Activated CD4-positive, alpha-beta T cell treated with anti-CD3 and anti-CD28 coated beads for 1 hour (primary cell): ENCODE data around the gene ADAMTS2.

ENCODE experiments used
- DNase-seq: peaks from one replicate; pipeline ENCODE4 v3.0.0-alpha.2; 2020

Gene ADAMTS2

DNA sequence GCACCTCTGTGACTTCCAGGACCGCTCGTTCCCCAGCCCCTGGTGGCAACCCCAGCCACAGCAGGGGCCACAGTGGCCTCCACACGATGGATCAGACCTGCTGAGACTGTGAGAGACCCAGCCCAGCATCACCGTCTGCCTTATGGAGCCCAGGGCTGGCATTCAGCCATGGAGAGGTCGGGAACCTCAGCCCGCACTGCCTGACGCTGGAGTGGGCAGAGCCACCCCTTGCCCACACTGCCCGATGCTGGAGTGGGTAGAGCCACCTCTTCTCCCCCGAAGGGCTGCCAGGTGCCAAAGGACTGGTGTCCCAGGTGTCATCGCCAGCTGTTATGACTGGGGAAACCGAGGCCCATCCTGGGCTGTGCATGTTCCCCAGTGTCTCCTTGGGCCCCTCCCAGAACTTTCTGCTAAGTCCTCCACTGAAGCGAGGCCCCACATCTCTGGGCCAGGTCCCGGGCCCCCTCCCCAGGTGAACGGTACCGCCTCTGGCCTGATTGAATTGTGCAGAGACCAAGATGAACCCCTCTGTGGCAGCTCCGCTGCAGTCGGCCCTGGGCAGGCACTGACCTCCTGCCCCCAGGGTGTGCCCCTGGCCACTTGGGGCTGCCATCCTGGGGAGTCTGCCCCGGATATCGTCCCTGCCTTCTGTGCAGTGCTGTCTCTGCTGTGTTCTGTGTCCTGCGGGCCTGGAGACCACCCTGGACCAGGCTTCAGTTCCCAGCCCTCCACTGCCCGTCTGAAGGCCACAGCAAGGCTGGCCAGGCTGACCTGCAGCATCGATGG is 137.1 kb downstream of the ADAMTS2 start:
- DNase-seq: no peak

DNA sequence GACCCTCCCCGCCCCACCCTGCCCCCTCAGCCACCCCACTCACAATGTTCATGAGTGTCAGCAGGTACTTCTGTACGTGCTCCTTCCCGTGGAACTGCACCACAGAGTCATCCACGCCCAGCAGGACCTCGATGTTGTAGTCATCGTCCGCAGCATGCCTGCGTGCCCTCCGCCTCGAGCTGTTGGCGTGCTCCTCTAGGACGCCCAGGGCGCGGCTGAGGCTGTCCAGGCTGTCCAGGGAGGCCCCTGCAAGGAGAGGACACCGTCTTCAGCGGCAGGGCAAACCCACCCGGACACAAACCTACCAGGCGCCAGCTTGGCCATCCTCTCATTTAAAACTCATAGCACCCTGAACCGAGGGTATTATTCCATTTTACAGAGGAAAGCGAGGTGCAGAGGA is 137.8 kb downstream of the ADAMTS2 start:
- DNase-seq: no peak

GRCh38 chr5:179206366-179206765 is 138.9 kb downstream of the ADAMTS2 start:
- no peak for DNase-seq

DNA sequence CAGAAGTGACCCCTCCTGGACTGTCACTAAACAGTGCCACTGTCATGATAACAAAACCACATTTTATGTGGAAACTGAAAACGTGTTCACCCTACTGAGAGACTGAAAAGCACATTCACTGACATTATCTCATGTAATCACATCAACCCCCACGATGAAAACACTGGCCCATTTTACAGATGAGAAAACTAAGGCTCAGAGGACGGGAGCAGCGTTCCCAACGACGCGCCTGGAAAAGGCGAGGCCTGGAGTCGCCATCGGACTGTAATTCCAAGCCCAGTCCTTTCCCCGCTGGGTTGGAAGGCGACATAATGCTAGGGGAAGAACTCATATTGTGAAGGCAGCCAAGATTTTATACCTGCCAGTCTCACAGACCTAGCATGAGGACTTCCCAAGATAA is 140.0 kb downstream of the ADAMTS2 start:
- no peak for DNase-seq

- no peak for DNase-seq
Measured at GRCh38 chr5:179204572-179204971, 140.7 kb downstream of the ADAMTS2 start.

DNA sequence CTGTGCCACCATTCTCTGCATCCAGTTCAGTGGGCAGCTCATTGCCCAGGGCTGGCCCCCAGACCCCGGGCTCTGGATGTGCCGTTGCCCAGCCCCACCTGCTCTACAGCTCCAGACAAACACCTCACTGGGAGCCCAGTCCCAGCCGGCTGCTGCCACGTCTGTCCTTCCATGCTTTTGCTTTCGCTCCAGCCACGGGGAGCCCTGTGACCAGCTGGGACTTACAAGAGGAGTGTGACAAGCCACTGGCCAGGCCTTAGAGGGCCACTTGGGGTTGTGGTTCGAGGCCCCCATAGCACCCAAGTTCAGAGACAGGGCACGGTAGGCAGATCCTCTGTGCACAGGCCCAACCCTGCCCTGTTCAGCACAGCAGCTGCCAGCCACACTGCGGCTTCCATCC is 142.0 kb downstream of the ADAMTS2 start:
- DNase-seq: no peak

DNA sequence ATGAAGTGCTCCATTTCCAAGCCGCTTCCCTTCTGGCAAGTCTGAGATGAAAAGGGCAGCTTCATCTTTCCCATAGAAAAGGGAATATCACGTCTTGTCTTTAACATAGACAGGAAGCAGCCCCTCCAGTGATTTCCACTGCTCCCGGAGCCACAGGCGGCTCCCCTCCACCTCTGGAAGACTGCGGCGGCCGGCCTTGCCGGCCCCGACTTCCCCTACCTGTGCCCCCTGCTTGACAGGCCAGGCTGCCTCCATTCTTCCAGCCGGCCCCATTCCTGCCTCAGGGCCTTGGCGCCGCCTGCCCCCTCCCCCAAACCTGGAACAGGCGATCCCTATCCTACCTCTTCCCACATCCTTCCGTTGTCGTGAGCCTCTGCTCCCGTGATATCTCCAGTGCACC is 143.3 kb downstream of the ADAMTS2 start:
- DNase-seq: no peak

- DNase-seq: no peak
Measured at GRCh38 chr5:179199246-179199645, 146.0 kb downstream of the ADAMTS2 start.

- DNase-seq: no peak
Measured at GRCh38 chr5:179198825-179199224, 146.4 kb downstream of the ADAMTS2 start.

DNA sequence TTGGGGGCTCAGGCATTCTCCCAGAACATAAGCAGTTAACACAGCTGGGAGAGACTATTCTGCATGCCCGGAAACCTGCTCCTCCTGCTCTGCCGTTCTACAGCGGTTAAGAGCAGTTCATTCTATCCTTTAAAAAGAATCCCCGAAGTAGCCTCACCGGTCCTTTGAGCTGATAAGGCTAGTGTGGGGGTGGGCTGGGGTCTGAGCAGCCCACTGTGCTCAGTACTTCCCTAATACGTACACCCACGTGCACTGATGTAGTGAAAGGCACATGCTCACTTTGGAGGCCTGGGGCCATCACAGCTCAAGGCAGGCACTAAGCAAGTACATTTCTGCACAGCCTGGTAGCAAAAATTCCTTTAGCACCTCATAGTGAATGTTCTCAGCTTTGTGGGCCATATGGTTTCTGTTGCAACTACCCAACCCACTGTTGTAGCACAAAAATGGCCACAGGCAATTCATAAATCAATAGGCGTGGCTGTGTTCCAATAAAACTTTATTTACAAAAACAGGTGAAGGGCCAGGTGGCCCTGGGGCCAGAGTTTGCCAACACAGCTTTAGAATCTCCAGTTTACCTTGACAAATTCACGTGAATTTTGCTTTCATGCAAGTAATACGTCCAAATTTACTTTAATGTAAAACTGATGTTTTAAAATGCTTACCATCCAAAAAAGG is 148.7 kb downstream of the ADAMTS2 start:
- DNase-seq: no peak

DNA sequence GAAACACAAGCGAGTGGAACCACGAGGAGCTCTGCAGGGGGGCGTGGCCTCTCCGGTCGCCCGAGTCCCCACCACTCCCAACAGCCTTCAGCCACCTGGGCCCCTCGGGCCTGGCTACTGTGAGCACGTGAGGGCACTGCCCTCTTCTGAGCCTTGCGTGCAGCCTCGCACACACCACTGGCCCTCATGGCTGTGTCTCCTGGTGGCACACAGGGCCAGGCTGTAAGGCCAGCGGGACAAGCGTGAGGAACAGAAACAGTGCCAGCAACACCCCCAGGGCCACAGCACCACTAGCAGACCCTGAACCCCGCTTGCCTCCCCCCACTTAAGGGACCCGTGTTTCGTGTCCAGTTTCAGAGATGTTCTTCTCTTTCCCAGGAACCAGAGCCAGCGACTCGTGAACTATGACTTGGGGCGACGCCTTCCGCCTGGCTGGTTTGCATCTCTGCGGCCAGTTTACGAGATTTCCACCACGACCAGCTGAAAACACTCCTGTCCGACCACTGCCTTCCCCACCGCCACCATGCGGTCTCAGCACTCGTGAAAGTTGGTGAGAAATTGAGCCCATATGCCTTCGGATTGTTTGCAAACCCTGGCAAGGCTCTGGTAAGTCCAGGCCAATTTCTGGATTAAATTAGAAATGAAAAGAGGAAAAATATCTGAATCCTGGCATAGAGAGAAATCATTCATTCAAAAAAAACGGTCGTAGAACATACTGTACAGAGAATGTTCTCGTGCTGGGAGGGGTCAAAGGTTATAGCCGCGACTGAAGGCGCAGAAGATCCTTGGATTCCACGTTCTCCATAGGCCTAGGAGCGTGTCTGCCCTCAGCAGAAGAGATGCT is 149.5 kb downstream of the ADAMTS2 start:
- no peak for DNase-seq

- DNase-seq: no peak
Measured at GRCh38 chr5:179194941-179195381, 150.3 kb downstream of the ADAMTS2 start.

GRCh38 chr5:179194201-179194910 is 150.9 kb downstream of the ADAMTS2 start:
- no peak for DNase-seq

- no peak for DNase-seq
Measured at GRCh38 chr5:179193746-179194145, 151.5 kb downstream of the ADAMTS2 start.

GRCh38 chr5:179192891-179193470 is 152.3 kb downstream of the ADAMTS2 start:
- no peak for DNase-seq

- DNase-seq: no peak
Measured at GRCh38 chr5:179192185-179192890, 152.9 kb downstream of the ADAMTS2 start.

- DNase-seq: no peak
Measured at GRCh38 chr5:179191506-179192184, 153.6 kb downstream of the ADAMTS2 start.

GRCh38 chr5:179190851-179191505 is 154.3 kb downstream of the ADAMTS2 start:
- no peak for DNase-seq

GRCh38 chr5:179188636-179189035 is 156.6 kb downstream of the ADAMTS2 start:
- no peak for DNase-seq
